HK-2 (cell line): ENCODE results near the gene PRR5L.

ENCODE experiments used
- DNase-seq: peaks from one replicate; pipeline ENCODE4 v3.0.0-alpha.2; 2018; ENCODE audit not compliant: unreplicated experiment

Gene PRR5L

GRCh38 chr11:36358436-36358835 lies 62.3 kb downstream of the PRR5L start:
- no peak for DNase-seq

GRCh38 chr11:36360318-36360717 lies 64.2 kb downstream of the PRR5L start:
- no peak for DNase-seq

- DNase-seq = no peak
These were observed 64.8 kb downstream of the PRR5L start for GRCh38 chr11:36360826-36361415.

- DNase-seq = no peak
These were observed 65.4 kb downstream of the PRR5L start for GRCh38 chr11:36361472-36361871.

GRCh38 chr11:36361901-36362391 lies 65.9 kb downstream of the PRR5L start:
- peak; percentile 57 for DNase-seq

GRCh38 chr11:36362902-36363301 lies 66.8 kb downstream of the PRR5L start:
- DNase-seq = peak; percentile 38

GRCh38 chr11:36363361-36364268 lies 67.5 kb downstream of the PRR5L start:
- peak; percentile 40 for DNase-seq

GRCh38 chr11:36364551-36365325 lies 68.7 kb downstream of the PRR5L start:
- DNase-seq = no peak

GRCh38 chr11:36365907-36366306 lies 69.8 kb downstream of the PRR5L start:
- DNase-seq = no peak

- no peak for DNase-seq
These were observed 72.0 kb downstream of the PRR5L start for GRCh38 chr11:36367806-36368680.

GRCh38 chr11:36371181-36371580 lies 75.1 kb downstream of the PRR5L start:
- no peak for DNase-seq

GRCh38 chr11:36371590-36371989 lies 75.5 kb downstream of the PRR5L start:
- DNase-seq = no peak

- no peak for DNase-seq
These were observed 76.1 kb downstream of the PRR5L start for GRCh38 chr11:36372101-36372771.

- no peak for DNase-seq
These were observed 77.2 kb downstream of the PRR5L start for GRCh38 chr11:36373016-36374010.

GRCh38 chr11:36374726-36375125 lies 78.6 kb downstream of the PRR5L start:
- no peak for DNase-seq

- DNase-seq = no peak
These were observed 79.4 kb downstream of the PRR5L start for GRCh38 chr11:36375353-36376008.

GRCh38 chr11:36376009-36376887 lies 80.2 kb downstream of the PRR5L start:
- DNase-seq = peak; percentile 49
